Pulmonary artery endothelial cell (primary cell): ENCODE measurements around the gene CDKN2A. TPM values are rescaled to one million over a fixed set of nuclear protein-coding genes. Genes with fewer than 3 reads are reported as not detected.

Source experiments
- DNase-seq: peaks from one replicate; pipeline ENCODE4 v3.0.0-alpha.2; 2011; ENCODE audit warnings: low read depth, low spot score
- total RNA-seq: library from RNA; depleted of rRNA; stranded (reverse); fragments of >200 nt; gene quantifications from 2 replicates; pipeline ENCODE4 v1.2.3, GENCODE V29; 2014

CDKN2A gene
- total RNA-seq, 1 donor from 2014 or later, result 6.9 TPM

DNA sequence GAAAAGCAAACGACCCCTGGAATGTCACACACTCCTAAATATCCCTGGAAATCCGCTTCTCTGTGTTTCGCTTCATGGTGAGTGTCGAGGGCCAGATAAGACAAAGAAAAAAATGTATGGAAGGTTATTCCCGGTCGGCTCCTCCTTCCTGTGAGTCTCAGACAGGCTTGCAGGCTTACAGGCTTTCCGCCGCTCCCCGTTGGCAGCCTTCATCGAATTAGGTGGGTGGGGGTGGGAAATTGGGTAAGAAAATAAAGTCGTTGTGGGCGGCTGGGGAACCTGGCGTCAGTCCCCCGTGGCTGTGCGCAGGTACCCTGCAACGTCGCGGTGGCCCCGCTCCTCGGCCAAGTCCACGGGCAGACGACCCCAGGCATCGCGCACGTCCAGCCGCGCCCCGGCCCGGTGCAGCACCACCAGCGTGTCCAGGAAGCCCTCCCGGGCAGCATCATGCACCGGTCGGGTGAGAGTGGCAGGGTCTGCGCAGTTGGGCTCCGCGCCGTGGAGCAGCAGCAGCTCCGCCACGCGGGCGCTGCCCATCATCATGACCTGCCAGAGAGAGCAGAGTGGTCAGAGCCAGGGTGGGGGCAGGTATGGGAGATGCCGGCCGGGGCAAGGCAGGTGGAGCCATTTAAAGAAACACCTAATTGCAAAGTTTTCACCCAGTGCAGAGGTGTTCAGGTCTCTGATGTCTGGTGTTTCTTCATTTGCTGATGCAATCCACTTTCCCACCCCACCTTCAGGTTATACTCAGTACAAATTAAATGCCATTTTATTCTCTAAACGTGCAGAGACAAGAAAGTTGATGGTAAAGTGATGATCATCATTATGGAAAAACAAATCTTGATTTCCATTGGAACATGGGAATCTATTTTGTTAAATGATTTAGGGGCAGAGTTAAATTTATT is 11.8 kb upstream of the CDKN2A start:
- no peak for DNase-seq

DNA sequence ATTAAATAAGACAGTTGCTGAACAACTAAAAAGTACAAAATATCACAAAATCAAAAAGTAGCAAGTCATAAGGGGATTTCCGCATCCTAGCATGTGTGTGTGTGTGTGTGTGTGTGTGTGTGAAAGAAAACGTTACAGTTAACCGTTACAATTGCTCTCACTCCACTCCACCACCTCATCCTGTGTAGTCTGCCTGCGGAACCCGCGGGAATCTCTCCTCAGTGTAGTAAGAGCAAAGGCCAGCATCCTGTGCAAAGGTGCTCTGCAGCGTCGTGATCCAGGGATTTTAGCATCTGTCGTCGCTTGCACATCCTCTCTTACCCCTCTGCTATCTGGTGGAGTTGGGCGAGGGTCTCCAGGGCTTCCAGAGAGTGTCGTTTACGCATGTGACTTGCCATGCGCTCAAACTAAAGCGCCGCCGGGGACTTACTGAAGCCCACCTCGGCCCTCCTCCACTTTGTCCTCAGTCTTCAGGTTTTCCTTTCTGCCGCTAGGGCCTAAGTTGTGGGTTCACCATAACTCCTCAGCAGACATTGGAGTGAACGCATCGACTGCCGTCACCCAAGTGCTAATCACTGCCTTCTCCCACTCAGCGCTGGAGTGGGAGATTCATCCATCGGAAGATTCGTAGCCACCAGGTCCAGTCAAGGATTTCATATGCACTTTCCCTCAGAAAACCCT is 11.0 kb upstream of the CDKN2A start:
- no peak for DNase-seq

DNA sequence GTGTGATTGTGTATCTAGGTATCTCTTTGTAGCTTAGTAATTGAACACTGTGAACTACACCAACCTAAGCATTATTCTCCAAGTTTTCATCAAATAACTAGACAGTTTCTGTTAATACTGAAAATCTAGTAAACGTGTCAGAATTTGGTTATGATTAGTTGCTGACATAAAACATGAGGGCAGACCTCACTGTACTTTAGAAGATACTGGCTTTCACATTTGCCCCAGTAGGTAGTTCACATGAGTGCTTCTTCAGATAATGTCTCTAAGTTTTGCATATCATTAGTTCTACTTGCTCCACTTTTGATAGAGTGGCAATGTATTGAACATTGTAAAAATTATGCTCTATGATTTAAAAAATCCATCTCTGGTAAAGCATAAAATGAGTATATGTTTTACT is 7.8 kb upstream of the CDKN2A start:
- DNase-seq, result no peak

- DNase-seq, result no peak
Observed at GRCh38 chr9:21998026-21998425, 3.8 kb upstream of the CDKN2A start.

GRCh38 chr9:21997480-21997879 is 3.3 kb upstream of the CDKN2A start:
- DNase-seq, result no peak

DNA sequence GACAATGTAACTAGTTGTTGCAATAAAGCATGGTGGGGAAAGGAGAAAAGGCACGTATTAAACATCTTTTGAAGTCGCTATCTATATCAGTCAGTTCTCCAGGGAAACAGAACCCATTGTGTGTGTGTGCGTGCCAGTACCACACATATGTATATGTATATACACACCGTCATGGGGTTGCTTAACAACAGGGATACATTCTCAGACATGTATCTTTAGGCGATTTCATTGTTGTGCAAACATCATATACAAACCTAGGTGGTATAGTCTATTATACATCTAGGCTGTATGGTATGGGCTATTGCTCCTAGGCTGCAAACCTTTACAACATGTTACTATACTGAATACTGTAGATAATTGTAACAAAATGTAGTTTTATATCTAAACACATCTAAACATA is 2.7 kb upstream of the CDKN2A start:
- DNase-seq, result no peak

DNA sequence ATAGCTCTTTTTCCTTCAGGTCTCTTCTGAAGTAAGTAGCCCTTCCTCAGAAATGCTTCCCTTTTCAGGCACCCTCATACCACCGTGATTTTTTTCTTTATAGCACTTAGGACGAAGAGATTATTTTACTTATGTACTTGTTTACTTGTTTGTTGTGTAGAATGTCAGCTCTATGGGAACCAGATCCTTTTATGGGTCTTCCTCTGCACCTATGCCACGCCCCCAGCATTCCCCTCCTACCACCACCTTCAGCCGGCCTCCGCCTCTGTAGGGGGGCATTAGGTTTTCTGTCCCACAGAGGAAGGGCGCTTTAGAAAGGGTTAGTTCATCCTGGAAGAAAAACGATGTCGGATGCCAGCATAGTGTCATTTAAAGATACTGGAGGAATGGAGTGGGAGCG is 2.2 kb upstream of the CDKN2A start:
- DNase-seq, result no peak

- no peak for DNase-seq
Observed at GRCh38 chr9:21995666-21996398, 1.6 kb upstream of the CDKN2A start.

- no peak for DNase-seq
Observed at GRCh38 chr9:21995006-21995665, 944 bp upstream of the CDKN2A start.

- no peak for DNase-seq
Observed at GRCh38 chr9:21994556-21995005, 389 bp upstream of the CDKN2A start, which contains the start of gene CDKN2B-AS1. CDKN2B-AS1 (plus strand) TSS chr9:21994791.

- no peak for DNase-seq
Observed at GRCh38 chr9:21993007-21993406, 1.2 kb downstream of the CDKN2A start.

- DNase-seq, result no peak
Observed at GRCh38 chr9:21991072-21991959, 2.9 kb downstream of the CDKN2A start.

DNA sequence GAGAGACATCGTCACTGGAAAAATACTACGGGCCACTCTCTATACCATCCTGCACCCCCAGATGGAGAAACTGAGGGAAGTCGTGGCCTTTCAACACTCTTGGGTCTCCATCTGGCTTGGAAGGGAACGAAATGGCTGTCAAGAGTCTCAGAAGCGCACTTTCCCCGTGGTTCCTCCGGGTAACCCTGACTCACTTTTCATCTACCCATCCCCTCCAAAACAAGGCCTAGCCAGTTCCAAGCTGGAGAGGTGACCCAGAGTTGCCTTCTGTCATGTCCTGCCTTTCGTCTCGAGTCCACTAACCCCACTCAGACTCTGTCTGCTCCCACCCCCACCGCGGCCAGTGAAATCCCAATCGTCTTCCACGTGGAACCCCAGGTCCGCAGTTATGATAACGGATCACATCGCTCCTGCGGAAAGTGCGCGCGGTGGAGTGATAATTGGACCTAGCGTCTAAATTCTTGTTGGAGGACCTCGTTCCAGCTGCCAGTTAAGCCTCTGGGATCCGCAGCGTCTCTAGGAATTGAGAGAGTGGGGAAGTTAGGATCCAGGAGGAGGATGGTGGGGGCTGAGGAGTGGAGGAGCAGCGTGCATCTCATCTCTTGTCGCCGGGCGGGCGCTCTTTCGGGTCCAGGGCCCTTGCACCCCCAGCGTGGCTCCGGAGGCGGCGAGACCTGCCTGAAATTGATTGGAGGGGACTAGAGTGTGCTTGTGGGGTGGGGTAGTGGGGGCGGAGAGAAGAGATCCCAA is 4.6 kb downstream of the CDKN2A start:
- no peak for DNase-seq

GRCh38 chr9:21988056-21988990 is 5.9 kb downstream of the CDKN2A start:
- no peak for DNase-seq

GRCh38 chr9:21985964-21986667 is 8.1 kb downstream of the CDKN2A start:
- DNase-seq, result no peak

DNA sequence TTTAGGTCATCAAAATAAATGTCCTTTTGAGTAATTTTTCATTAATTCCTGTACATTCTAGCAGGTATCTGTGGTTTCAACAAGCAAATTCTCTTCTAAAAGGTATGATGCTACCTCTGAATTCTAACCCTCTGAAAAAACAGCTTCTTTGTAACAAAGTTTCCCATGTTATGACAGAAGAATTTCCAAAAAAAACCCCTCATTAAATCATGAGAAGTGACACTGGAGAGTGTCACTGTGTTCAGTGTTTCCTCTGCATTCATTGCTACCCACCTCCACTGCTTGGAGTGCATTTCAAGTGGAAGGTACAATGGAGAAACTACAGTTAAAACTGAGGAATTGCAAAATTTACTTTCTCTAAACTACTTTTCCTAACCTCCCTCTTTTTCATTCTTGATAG is 10.1 kb downstream of the CDKN2A start:
- no peak for DNase-seq

DNA sequence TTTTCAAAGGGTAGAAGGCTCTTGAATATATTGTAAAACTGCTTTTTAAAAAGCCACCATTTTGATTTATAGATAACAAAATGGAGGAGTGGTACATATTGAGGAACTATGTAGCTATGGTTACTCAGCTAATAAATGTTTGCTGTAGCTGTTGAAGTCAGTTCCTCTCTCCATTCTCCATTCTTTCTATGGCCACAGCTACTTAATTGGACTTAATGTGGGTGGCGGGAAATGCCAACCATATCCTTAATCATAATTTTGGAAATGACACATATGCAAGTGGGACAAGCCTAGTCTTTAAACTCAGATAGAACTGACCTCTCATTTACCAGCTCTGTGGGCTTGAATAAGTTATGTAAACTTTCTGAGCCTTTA is 10.6 kb downstream of the CDKN2A start:
- no peak for DNase-seq
